ENCODE results near the gene C1QTNF1.
A peak's percentile ranks its signal among the peaks of the same experiment; 100 is the strongest.

C1QTNF1 gene

GRCh38 chr17:79080349-79080748 is 56.4 kb downstream of the C1QTNF1 start:
- TF ChIP-seq REST (IDR thresholded peaks at IDR 0.05; ENCODE audit: low read depth) (no peak), ZBTB7A (IDR thresholded peaks at IDR 0.05; ENCODE audit: low read depth) (no peak), CEBPB (IDR thresholded peaks at IDR 0.05) (no peak), MAX (IDR thresholded peaks at IDR 0.05) (no peak), TEAD4 (IDR thresholded peaks at IDR 0.05) (no peak), USF1 (IDR thresholded peaks at IDR 0.05) (no peak), TAF1 (IDR thresholded peaks at IDR 0.05; ENCODE audit: low read depth) (no peak), NFIC (IDR thresholded peaks at IDR 0.05) (no peak), CREB1 (IDR thresholded peaks at IDR 0.05; ENCODE audit: low read depth) (no peak), FOXM1 (IDR thresholded peaks at IDR 0.05; ENCODE audit: borderline replicate concordance, low read depth) (no peak), EP300 (IDR thresholded peaks at IDR 0.05; ENCODE audit: borderline replicate concordance) (no peak)

- TF ChIP-seq FOXM1 (IDR thresholded peaks at IDR 0.05; ENCODE audit: borderline replicate concordance, low read depth), result no peak
- no peak for TF ChIP-seq USF1 (IDR thresholded peaks at IDR 0.05)
- TF ChIP-seq CEBPB (IDR thresholded peaks at IDR 0.05), result no peak
- no peak for TF ChIP-seq TCF12 (IDR thresholded peaks at IDR 0.05; ENCODE audit: low read depth)
- no peak for TF ChIP-seq EP300 (IDR thresholded peaks at IDR 0.05; ENCODE audit: borderline replicate concordance)
- TF ChIP-seq TEAD4 (IDR thresholded peaks at IDR 0.05), result no peak
- no peak for TF ChIP-seq NFIC (IDR thresholded peaks at IDR 0.05)
- no peak for TF ChIP-seq EGR1 (IDR thresholded peaks at IDR 0.05)
- TF ChIP-seq RAD21 (IDR thresholded peaks at IDR 0.05; ENCODE audit: low read depth), result no peak
- TF ChIP-seq YY1 (IDR thresholded peaks at IDR 0.05; ENCODE audit: low read depth), result no peak
- no peak for TF ChIP-seq CREB1 (IDR thresholded peaks at IDR 0.05; ENCODE audit: low read depth)
- TF ChIP-seq TAF1 (IDR thresholded peaks at IDR 0.05; ENCODE audit: low read depth), result no peak
- no peak for TF ChIP-seq ZBTB7A (IDR thresholded peaks at IDR 0.05; ENCODE audit: low read depth)
These were observed 56.9 kb downstream of the C1QTNF1 start for GRCh38 chr17:79080761-79081290.

- TF ChIP-seq TCF12 (IDR thresholded peaks at IDR 0.05; ENCODE audit: low read depth), result no peak
- TF ChIP-seq EP300 (IDR thresholded peaks at IDR 0.05; ENCODE audit: borderline replicate concordance), result no peak
- TF ChIP-seq YY1 (IDR thresholded peaks at IDR 0.05; ENCODE audit: low read depth), result no peak
These were observed 57.8 kb downstream of the C1QTNF1 start for GRCh38 chr17:79081571-79082276.

GRCh38 chr17:79082311-79083190 is 58.6 kb downstream of the C1QTNF1 start:
- TF ChIP-seq CREB1 (IDR thresholded peaks at IDR 0.05; ENCODE audit: low read depth) (no peak), RAD21 (IDR thresholded peaks at IDR 0.05; ENCODE audit: low read depth) (peak; percentile 61), ZBTB7A (IDR thresholded peaks at IDR 0.05; ENCODE audit: low read depth) (peak; percentile 63; the same call in 1 of the 2 replicates)

GRCh38 chr17:79083191-79083971 is 59.4 kb downstream of the C1QTNF1 start:
- no peak for TF ChIP-seq REST (IDR thresholded peaks at IDR 0.05; ENCODE audit: low read depth)

All from Ishikawa (cell line).